Measurements from ENCODE around the gene CDIPT.

GRCh38 chr16:29868396-29869009 is 5.5 kb upstream of the CDIPT start:
- no peak for TF ChIP-seq POLR2A (IDR thresholded peaks at IDR 0.05)
- TF ChIP-seq CTCF (IDR thresholded peaks at IDR 0.05): no peak
